Hippocampal formation (tissue), 2 donors: ENCODE results near the gene PSG3.
"Not testable (repeated sequence)": the region's sequence is repeated elsewhere in the genome, so short reads cannot be mapped to it uniquely, and the experiment has no call there.

ENCODE experiments used
- DNase-seq, 2 donors: peaks; one replicate each; lab custom pipeline; 2025; lab: John Stamatoyannopoulos, UW

Gene PSG3

GRCh38 chr19:42695811-42696503 lies 44.3 kb downstream of the PSG3 start:
- no peak for DNase-seq

- DNase-seq = no peak
These were observed 46.4 kb downstream of the PSG3 start for GRCh38 chr19:42693760-42694350.

- DNase-seq = no peak
These were observed 56.3 kb downstream of the PSG3 start for GRCh38 chr19:42683917-42684513.

- DNase-seq = not testable (repeated sequence)
These were observed 64.0 kb downstream of the PSG3 start for GRCh38 chr19:42676326-42676725.

- not testable (repeated sequence) for DNase-seq
These were observed 65.7 kb downstream of the PSG3 start for GRCh38 chr19:42674549-42674948.
